HepG2 (cell line): ENCODE measurements around the gene FAIM2. TPM values are rescaled to one million over a fixed set of nuclear protein-coding genes. Genes with fewer than 3 reads are reported as not detected.

Experiments used
- ATF2 ChIP-seq: sonication (generic); formaldehyde crosslinking; IDR thresholded peaks from 2 replicates; pipeline ENCODE4 v1.4.0; 2020; ENCODE audit warnings: missing genetic modification reagents
- BRD4 ChIP-seq: sonication (generic); formaldehyde crosslinking; IDR thresholded peaks from 2 replicates; pipeline ENCODE4 v1.4.0; 2020; ENCODE audit warnings: missing genetic modification reagents
- FOXA3 ChIP-seq: IDR thresholded peaks from 2 replicates; pipeline ENCODE4 v1.6.1; 2016; ENCODE audit warnings: missing genetic modification reagents, missing compliant biosample characterization
- KDM2A ChIP-seq: sonication (generic); formaldehyde crosslinking; IDR thresholded peaks from 2 replicates; pipeline ENCODE4 v1.4.0; 2020; ENCODE audit warnings: low read depth, missing genetic modification reagents, borderline replicate concordance
- LCORL ChIP-seq, 2 experiments: fragments of 450-650 bp in 1 of 2; sonication (generic) in 1 of 2; formaldehyde crosslinking in 1 of 2; IDR thresholded peaks; 2 replicates each; pipeline versions ENCODE4 v1.5.0 to v1.6.1; 2017 to 2020; ENCODE audit warnings: antibody characterized with exemption in 1 of 2, missing genetic modification reagents in 1 of 2
- POGK ChIP-seq: sonication (generic); formaldehyde crosslinking; conservative IDR thresholded peaks from 2 replicates; pipeline ENCODE4 v1.8.0; 2022; ENCODE audit warnings: mild to moderate bottlenecking, moderate library complexity, missing genetic modification reagents
- POLR2A ChIP-seq, 2 experiments: IDR thresholded peaks; 2 replicates each; pipeline ENCODE4 v1.6.1; 2011; ENCODE audit warnings: low read depth in 2 of 2, low read length in 2 of 2, mild to moderate bottlenecking in 1 of 2, moderate library complexity in 1 of 2; ENCODE audit not compliant: insufficient read depth in 1 of 2
- SRY ChIP-seq: sonication (generic); formaldehyde crosslinking; IDR thresholded peaks from 2 replicates; pipeline ENCODE4 v1.8.0; 2022; ENCODE audit warnings: mild to moderate bottlenecking, missing genetic modification reagents
- STAT6 ChIP-seq: sonication (generic); formaldehyde crosslinking; IDR thresholded peaks from 2 replicates; pipeline ENCODE4 v1.4.0; 2020; ENCODE audit warnings: missing genetic modification reagents, mild to moderate bottlenecking, borderline replicate concordance
- ZNF251 ChIP-seq: sonication (generic); formaldehyde crosslinking; IDR thresholded peaks from 2 replicates; pipeline ENCODE4 v1.9.0; 2021; ENCODE audit warnings: mild to moderate bottlenecking, missing genetic modification reagents
- ZNF350 ChIP-seq: sonication (generic); formaldehyde crosslinking; IDR thresholded peaks from 2 replicates; pipeline ENCODE4 v1.4.0; 2020; ENCODE audit warnings: mild to moderate bottlenecking, low read depth, missing genetic modification reagents, borderline replicate concordance
- ZNF430 ChIP-seq: sonication (generic); formaldehyde crosslinking; IDR thresholded peaks from 2 replicates; pipeline ENCODE4 v1.9.0; 2021; ENCODE audit warnings: mild to moderate bottlenecking, missing genetic modification reagents
- polyA plus RNA-seq, 8 experiments: library from polyadenylated mRNA; depleted of rRNA in 3 of 8; stranded (reverse) in 7 of 8; unstranded in 1 of 8; fragments of >200 nt; fragmentation: Illumina TruSeq in 4 of 8; extraction: Trizol in 4 of 8; gene quantifications; 2 replicates each; pipeline versions ENCODE4 v1.2.1 to v1.2.3, GENCODE V29; 2011 to 2016; ENCODE audit warnings: low read depth in 4 of 8, missing spikeins in 1 of 8, mixed read lengths in 1 of 8; ENCODE audit not compliant: insufficient read depth in 1 of 8
- total RNA-seq, 5 experiments: library from RNA; depleted of rRNA; stranded (reverse); fragments of >200 nt; fragmentation: Illumina TruSeq; extraction: Trizol; gene quantifications; 2 replicates each; pipeline ENCODE4 v1.2.3, GENCODE V29; 2016; ENCODE audit warnings: low read depth in 1 of 5

FAIM2 gene
- total and polyA plus RNA-seq, 2 of the 13 experiments (the other 11 are each of a cell fraction or from before 2014, with no cell fraction given) = not detected

- TF ChIP-seq LCORL (IDR thresholded peaks at IDR 0.05) (no peak), LCORL (CRISPR knock-in tag; IDR thresholded peaks at IDR 0.05) (no peak), KDM2A (CRISPR knock-in tag) (no peak), ZNF430 (CRISPR knock-in tag) (no peak), STAT6 (CRISPR knock-in tag) (no peak), ATF2 (CRISPR knock-in tag) (no peak), POGK (CRISPR knock-in tag) (no peak), SRY (CRISPR knock-in tag) (no peak), ZNF350 (CRISPR knock-in tag) (no peak), POLR2A (IDR thresholded peaks at IDR 0.05; ENCODE audit: insufficient read depth in 1 of 2, low read depth in 2 of 2, low read length in 2 of 2) (no peak), ZNF251 (CRISPR knock-in tag) (no peak), BRD4 (CRISPR knock-in tag) (no peak), FOXA3 (CRISPR knock-in tag) (no peak)
Observed at GRCh38 chr12:49934505-49934904, 30.8 kb upstream of the FAIM2 start (continued).
